Cerebellar nuclear complex (tissue), 1 donor: Measurements from ENCODE around the gene TOP3A.
"Not testable (repeated sequence)": the region's sequence is repeated elsewhere in the genome, so short reads cannot be mapped to it uniquely, and the experiment has no call there.

Experiments used
- DNase-seq, 2 experiments: peaks; one replicate each; lab custom pipeline; 2025; lab: John Stamatoyannopoulos, UW

Gene TOP3A

DNA sequence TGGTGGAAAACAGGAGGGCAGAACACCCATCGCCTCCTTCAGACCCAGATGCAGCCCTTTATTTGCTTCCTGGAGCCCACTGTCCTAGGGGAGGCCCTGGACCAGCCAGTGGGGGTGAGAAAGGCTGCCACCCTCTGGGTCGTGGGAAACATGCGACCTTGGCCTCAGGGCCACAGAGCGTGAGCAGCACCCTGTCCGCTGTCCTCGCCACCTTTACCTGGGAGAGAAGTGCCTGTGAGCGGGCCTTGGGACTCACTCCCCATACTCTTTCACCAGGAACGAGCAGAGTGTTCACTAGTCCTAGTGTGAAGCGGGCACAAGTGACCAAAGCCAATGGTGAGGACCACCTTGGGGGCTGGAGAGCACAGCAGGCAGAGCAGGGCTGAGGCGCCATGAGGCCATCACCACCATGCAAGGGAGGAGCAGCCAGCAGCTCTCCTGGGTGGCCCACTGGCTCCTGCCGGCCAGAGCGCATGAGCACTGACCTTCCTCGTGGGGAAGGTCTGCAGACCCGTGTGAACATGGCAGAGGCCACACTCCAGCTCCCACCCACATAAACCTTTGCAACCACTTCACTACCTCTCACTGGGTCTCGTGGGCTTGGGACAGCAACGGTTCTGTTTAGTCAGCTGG lies 8.8 kb upstream of the TOP3A start:
- DNase-seq, result no peak

DNA sequence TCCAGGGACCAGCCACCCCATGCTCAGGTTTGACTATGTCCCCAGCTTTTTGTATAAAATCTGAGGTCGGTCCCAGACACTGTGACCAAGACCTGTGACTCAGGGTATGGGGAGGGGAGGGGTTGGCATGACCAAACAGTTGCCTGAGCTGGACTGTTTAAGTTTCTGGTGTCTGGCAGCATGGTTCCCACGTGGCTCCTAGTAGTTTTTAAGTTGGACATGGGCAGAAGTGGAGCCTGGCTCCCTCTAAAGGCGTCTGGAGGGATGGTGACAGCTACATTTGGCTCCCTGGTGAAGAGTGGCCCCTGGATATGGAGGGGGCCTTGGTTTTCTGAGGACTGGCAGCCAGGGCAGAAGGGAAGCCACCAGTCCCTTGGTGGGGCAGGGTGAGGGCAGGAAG lies 8.2 kb upstream of the TOP3A start:
- no peak for DNase-seq

GRCh38 chr17:18322522-18322921 lies 7.7 kb upstream of the TOP3A start:
- DNase-seq, result no peak

DNA sequence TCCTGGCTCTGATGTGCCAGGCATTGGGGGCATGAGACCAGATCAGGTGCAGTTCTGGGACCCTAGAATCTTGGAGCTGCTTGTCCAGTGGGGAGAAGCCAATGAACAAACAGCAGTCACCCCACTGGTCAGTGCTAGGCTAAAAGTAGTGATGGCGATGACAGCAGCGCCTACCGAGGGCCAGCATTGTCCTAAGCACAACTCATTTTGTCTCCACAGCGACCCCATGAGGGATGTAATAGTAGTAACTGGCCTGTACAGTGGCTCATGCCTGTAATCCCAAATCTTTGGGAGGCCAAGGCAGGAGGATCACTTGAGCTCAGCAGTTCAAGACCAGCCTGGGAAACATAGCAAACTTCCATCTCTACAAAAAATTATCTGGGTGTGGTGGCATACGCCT lies 6.5 kb upstream of the TOP3A start:
- no peak for DNase-seq

GRCh38 chr17:18320301-18320700 lies 5.5 kb upstream of the TOP3A start:
- no peak for DNase-seq

DNA sequence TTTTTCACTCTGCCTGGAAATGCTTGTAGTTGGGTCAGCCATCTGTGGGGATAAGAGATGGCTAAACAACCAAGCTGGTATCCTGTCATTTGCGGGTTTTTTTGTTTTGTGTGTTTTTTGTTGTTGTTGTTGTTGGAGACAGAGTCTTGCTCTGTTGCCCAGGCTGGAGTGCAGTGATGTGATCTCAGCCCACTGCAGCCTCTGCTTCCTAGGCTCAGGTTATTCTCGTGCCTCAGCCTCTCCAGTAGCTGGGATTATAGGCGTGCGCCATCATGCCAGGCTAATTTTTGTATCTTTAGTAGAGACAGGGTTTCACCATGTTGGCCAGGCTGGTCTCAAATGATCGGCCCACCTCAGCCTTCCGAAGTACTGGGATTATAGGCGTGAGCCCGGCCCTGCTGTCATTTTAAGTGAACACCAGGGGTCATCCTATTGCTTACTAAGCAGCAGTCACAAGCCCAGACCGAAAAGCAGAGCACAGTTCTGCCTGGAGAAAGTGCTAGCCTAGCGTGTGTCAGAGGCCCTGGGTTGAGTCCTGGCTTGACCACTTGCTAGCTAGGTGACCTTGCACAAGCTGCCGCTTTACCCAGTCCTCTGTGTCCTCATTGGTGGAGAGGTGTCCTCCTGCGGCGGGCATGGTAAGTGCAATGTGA lies 4.9 kb upstream of the TOP3A start:
- DNase-seq, result peak in 1 of 2 experiments; percentile 27

DNA sequence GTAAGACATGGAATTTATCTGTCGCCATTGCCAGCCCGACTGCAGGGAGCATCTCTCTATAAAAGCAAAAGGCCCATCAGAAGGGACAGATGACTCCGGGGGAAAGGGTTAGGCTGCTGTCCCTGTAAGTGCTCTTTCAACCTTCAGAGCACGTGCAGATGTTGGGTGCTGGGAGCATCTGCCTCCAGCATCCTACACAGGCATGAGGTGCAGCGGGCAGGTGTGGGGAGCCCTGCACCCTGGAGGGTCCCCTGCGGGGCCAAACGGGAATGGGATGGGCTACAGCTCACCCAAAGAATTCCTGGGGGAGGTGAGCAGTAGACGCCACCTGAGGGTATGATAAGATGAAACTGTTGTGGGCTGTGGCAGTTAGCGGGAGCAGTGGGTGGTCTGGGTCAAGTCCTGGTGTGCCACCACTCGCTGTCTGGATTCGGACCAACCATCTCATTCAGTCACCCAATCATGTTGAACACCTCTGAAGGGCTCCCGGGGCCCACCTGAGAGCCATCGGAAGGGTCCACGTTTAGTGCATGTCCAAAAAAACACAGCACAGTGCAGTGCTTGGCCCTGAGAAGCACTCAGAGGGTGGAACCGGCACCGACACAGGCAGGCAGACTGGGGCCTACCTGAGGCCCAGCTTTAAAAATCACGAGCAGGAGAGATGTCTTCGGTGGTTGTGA lies 4.1 kb upstream of the TOP3A start:
- DNase-seq, result no peak

- DNase-seq, result no peak
Observed at GRCh38 chr17:18318117-18318516, 3.3 kb upstream of the TOP3A start.

GRCh38 chr17:18315961-18316360 lies 1.2 kb upstream of the TOP3A start:
- DNase-seq, result no peak

DNA sequence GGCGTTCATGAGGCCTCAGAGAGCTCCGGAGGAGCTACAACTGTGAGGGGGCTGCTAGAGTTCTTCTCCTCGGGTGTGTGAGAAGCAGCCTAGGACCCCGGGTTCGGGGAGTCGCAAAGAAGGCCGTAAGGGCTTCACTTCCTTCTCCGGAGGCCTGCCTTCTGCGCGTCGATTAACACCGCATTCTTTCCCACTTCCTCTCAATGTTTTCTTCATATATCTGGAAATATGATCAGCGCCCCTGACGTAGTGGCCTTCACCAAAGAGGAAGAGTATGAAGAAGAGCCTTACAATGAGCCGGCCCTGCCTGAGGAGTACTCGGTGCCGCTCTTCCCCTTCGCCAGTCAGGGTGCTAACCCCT lies 748 bp upstream of the TOP3A start:
- no peak for DNase-seq

- no peak for DNase-seq
Observed at GRCh38 chr17:18314059-18314730, 599 bp downstream of the TOP3A start.

GRCh38 chr17:18309202-18309601 lies 5.6 kb downstream of the TOP3A start:
- no peak for DNase-seq

GRCh38 chr17:18303206-18303605 lies 11.6 kb downstream of the TOP3A start:
- DNase-seq, result not testable (repeated sequence)

DNA sequence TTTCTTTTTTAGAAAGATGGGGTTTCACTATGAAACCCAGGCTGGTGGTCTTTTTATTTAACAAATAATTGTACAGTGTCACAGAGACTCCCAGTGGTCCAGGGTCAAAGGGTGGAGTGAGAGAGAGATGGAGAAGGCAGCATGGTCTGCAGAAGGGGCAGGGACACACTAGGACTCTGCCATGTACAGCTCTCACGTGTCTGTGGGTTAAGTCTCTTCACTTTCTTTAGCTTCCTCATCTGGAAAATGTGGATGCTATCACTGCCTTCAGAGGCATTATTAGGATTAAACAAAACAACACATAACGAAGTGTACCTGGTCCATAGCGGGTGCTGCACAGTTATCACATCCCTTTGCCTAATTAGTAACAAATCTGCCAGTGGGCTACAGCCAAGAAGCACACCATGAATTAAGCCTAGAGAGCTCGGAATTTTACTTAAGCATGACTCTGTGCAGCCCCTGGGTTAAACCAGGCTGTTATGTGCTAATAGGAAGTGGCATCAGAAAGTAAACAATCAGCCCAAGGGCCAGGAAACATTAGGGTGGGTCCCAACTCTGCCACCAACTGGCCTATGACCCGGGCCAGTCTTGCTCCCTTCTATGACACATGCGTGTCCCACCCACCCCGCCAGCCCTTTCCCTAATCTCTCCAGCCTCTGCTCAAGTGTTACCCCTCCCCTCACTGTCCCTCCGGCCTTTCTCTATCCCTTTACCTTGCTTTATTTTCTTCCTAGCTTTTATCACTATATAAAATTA lies 13.9 kb downstream of the TOP3A start:
- no peak for DNase-seq

- DNase-seq, result not testable (repeated sequence)
Observed at GRCh38 chr17:18298061-18298460, 16.7 kb downstream of the TOP3A start.

DNA sequence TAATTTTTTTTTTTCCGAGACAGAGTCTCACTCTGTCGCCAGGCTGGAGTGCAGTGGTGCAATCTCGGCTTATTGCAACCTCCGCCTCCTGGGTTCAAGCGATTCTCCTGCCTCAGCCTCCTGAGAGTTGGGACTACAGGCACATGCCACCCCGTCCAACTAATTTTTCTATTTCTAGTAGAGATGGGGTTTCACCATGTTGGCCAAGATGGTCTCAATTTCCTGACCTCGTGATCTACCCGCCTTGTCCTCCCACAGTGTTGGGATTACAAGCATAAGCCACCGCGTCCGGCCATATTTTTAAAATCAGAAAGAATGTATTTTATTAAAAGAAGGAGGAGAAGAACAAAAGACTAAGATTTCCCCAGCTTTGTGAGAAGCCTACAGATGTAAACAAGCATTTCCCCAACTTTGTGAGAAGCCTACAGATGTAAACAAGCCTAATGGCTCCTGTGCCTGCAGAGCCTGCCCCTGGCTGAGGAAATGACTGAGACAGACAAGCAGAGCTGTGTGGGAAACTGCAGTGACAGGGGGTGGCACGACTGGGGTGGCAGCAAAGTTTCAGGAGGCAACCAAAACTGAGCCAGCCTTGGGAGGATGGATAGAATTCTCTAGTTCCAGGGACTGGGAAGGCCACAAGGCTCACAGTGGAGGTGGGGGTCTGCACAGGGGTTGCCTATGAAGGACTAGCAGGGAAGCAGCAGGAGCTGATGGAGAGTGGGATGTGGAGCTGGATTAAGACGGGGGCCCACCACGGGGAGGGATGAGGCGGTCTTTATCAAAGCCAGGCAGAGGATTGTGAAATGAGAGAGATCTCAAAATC lies 22.9 kb downstream of the TOP3A start:
- DNase-seq, result no peak

DNA sequence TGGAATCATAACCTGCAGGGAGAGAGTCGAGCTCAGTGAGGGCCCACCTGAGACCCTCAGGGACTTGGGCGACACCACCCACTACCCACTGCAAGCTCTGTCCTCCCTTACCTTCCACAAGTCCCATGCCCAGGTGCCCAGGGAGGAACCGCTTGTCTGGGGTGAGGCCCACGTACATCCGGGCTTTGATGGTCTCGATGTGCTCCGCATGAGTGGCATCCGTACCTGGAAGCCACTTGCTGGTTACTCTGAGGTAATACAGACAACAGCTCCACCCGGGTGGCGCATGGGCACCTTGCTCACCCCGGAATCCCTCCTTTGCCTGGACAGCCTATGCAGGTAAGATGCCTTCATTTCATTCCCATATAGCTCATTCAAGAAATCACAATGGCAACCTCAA lies 29.5 kb downstream of the TOP3A start:
- DNase-seq, result no peak

GRCh38 chr17:18281788-18282187 lies 33.0 kb downstream of the TOP3A start:
- no peak for DNase-seq

- DNase-seq, result no peak
Observed at GRCh38 chr17:18280766-18281371, 33.9 kb downstream of the TOP3A start.

DNA sequence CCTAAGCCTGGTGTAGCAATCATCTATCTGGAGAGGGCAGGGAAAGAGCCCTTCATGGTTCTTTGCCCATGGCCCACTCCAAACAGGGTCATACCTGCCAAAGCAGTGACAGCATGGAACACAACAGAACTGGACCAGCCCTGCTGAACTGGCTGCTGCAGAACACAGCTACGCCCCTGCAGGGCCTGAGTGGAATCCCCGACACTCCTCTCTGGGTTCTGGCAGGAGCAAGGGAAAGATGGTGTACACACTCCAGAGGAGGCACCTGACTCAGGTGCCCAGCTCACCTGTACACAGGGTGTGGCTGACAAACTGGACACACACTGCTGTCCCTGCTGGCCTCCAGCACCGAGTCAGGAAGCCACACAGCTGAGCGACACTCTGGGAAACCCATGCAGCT lies 34.5 kb downstream of the TOP3A start:
- DNase-seq, result no peak

GRCh38 chr17:18278867-18279266 lies 35.9 kb downstream of the TOP3A start:
- DNase-seq, result no peak
